Nephron progenitor cell (in vitro differentiated cells): Measurements from ENCODE around the gene FGD5.

Source experiments
- DNase-seq: peaks from one replicate; pipeline ENCODE4 v3.0.0; 2021
- H3K27ac Mint-ChIP-seq: 2 replicates; pipeline ENCODE4 v1.8.0; 2021; ENCODE audit warnings: mild to moderate bottlenecking, moderate library complexity, mixed read lengths
- H3K27me3 Mint-ChIP-seq: 2 replicates; pipeline ENCODE4 v1.8.0; 2021; ENCODE audit warnings: mild to moderate bottlenecking, low read depth, mixed read lengths; ENCODE audit not compliant: poor library complexity
- H3K36me3 Mint-ChIP-seq: 2 replicates; pipeline ENCODE4 v1.8.0; 2021; ENCODE audit warnings: low read depth, mixed read lengths
- H3K4me1 Mint-ChIP-seq: 2 replicates; pipeline ENCODE4 v1.8.0; 2021; ENCODE audit warnings: mixed read lengths
- H3K4me3 Mint-ChIP-seq: 2 replicates; pipeline ENCODE4 v1.8.0; 2021; ENCODE audit warnings: mild to moderate bottlenecking, moderate library complexity, mixed read lengths
- H3K9me3 Mint-ChIP-seq: 2 replicates; pipeline ENCODE4 v1.8.0; 2021; ENCODE audit warnings: mild to moderate bottlenecking, moderate library complexity, mixed read lengths
- CTCF ChIP-seq: fragments of 200-600 bp; sonication (generic); IDR thresholded peaks from 2 replicates; pipeline ENCODE4 v1.5.0; 2021; ENCODE audit warnings: antibody characterized with exemption

Gene FGD5

DNA sequence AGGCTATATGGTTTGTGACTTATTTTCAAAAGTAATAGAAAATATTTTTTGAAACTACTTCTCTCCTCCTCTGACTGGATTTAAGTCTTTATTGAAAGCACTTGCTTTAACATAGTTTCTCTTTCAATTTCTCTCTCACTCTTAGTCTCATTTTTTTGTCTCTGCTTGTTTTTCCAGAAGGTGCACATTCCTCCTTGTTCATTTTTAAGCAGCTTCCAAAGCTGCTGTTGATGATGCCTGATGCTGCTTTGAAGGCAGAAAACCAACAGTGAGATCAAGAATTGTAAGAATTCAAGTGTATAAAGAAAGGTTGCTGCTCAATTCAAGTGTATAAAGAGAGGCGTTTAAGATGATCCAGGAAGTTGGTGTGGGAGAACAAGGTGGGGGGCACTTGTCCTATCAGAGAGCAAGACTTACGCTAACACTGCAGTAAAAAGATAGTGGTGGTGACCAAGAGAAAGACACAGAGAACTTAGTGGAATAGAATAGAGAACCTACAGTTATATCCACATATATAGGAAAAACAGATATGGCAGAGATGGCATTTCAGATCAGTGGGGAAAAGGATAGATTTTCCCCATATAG lies 140.7 kb downstream of the FGD5 start:
- peaks cover 14% of the 10 kb centered on the region for H3K4me1 Mint-ChIP-seq
- no peak for DNase-seq
- H3K36me3 Mint-ChIP-seq: peaks cover 37% of the 10 kb centered on the region
- no peaks in the 10 kb centered on the region for H3K9me3 Mint-ChIP-seq
- no peak for TF ChIP-seq CTCF
- no peak overlapping the region for H3K4me3 Mint-ChIP-seq
- peak overlapping the region; percentile 6 for H3K27ac Mint-ChIP-seq
- no peaks in the 10 kb centered on the region for H3K27me3 Mint-ChIP-seq

GRCh38 chr3:14962762-14963161 lies 144.0 kb downstream of the FGD5 start:
- H3K9me3 Mint-ChIP-seq: peaks cover 19% of the 10 kb centered on the region
- H3K4me1 Mint-ChIP-seq: peaks cover 5% of the 10 kb centered on the region
- no peak overlapping the region for H3K4me3 Mint-ChIP-seq
- TF ChIP-seq CTCF: no peak
- DNase-seq: no peak
- H3K36me3 Mint-ChIP-seq: peaks cover 58% of the 10 kb centered on the region
- H3K27me3 Mint-ChIP-seq: no peaks in the 10 kb centered on the region
- H3K27ac Mint-ChIP-seq: no peak overlapping the region

DNA sequence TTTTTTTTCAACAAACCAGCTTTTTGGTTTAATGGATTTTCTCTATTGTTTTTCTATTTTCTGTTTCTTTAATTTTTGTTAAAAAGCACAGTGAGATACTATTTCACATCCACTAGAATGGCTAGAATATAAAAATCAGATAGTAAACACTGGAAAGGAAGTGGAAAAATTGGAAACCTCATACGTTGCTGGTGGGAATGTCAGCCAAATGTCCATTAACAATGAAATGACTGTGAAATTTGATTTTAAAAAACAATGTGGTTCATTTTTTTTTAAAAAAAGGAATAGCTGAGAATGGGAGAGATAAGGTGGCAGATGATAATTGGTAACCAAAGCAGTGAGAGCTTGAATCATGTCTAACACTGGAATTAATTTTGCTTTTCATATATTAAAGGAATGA lies 148.5 kb downstream of the FGD5 start:
- TF ChIP-seq CTCF: no peak
- H3K36me3 Mint-ChIP-seq: peaks cover 69% of the 10 kb centered on the region
- H3K4me3 Mint-ChIP-seq: no peak overlapping the region
- H3K27ac Mint-ChIP-seq: no peak overlapping the region
- DNase-seq: no peak
- no peaks in the 10 kb centered on the region for H3K27me3 Mint-ChIP-seq
- H3K4me1 Mint-ChIP-seq: no peaks in the 10 kb centered on the region
- H3K9me3 Mint-ChIP-seq: peaks cover 26% of the 10 kb centered on the region

- TF ChIP-seq CTCF: no peak
- no peak for DNase-seq
- Mint-ChIP-seq H3K27ac (no peak overlapping the region), H3K27me3 (peaks cover 4% of the 10 kb centered on the region), H3K9me3 (peaks cover 45% of the 10 kb centered on the region), H3K4me1 (no peaks in the 10 kb centered on the region), H3K4me3 (no peak overlapping the region), H3K36me3 (peaks cover 78% of the 10 kb centered on the region)
These were observed 150.9 kb downstream of the FGD5 start for GRCh38 chr3:14969671-14970070.

DNA sequence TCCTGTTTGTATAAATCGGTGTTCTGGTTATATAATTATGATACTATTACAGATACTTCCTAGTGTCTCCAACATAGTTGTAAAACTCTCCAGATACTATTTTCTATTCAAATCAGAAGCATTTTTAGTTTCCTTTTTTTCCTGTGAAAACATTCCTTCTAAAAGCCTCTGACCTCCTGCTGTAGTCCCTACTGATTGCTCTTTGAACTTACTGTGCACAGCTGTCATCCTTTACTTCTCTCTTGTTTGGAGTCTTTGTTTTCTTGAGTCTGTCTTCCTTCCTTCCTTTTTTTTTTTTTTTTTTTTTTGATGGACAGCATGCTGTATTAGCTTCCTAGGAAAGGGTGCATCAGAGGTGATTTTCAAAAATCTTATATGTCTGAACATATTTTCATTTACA lies 157.6 kb downstream of the FGD5 start:
- Mint-ChIP-seq H3K4me3 (no peak overlapping the region), H3K36me3 (peaks cover 60% of the 10 kb centered on the region), H3K9me3 (peaks cover 26% of the 10 kb centered on the region), H3K27ac (peak overlapping the region; percentile 9), H3K4me1 (peaks cover 18% of the 10 kb centered on the region), H3K27me3 (peaks cover 4% of the 10 kb centered on the region)
- TF ChIP-seq CTCF: no peak
- no peak for DNase-seq

DNA sequence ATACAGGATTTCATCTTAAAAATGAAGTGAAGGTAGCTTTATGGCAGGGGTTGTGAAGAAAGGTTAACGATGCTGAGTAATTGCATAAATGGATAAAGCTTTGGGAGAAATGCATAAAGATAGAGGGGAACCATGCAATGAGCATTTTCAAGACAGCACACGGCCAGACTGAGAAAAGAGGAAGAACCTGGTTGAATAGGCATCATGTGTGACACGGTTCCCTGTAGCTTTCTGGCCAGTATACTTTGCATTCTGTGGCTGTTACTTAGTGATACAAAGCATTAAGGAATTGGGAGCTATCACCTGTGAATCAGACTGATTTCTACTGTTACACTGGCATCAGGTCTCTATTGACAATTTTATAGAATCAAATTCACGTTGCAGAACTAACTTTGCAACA lies 161.9 kb downstream of the FGD5 start:
- no peak for DNase-seq
- H3K27me3 Mint-ChIP-seq: no peaks in the 10 kb centered on the region
- H3K27ac Mint-ChIP-seq: no peak overlapping the region
- H3K9me3 Mint-ChIP-seq: peaks cover 15% of the 10 kb centered on the region
- peaks cover 63% of the 10 kb centered on the region for H3K36me3 Mint-ChIP-seq
- TF ChIP-seq CTCF: no peak
- no peak overlapping the region for H3K4me3 Mint-ChIP-seq
- peaks cover 18% of the 10 kb centered on the region for H3K4me1 Mint-ChIP-seq
